H1 (cell line): ENCODE results near the gene DGKH. TPM values are rescaled to one million over a fixed set of nuclear protein-coding genes. Genes with fewer than 3 reads are reported as not detected.

Source experiments
- ATF2 ChIP-seq: IDR thresholded peaks from 2 replicates; pipeline ENCODE4 v1.6.1; 2012; ENCODE audit warnings: low read length, inconsistent platforms
- BCL11A ChIP-seq, 2 experiments: IDR thresholded peaks; one replicate each; pipeline ENCODE4 v1.6.1; 2011; ENCODE audit warnings: low read depth in 2 of 2, low read length in 2 of 2, mild to moderate bottlenecking in 2 of 2
- CHD7 ChIP-seq: fragments of 300-600 bp; sonication (generic); IDR thresholded peaks from 2 replicates; pipeline ENCODE4 v1.7.1; 2012; ENCODE audit warnings: low read length, moderate library complexity, mild to moderate bottlenecking, inconsistent platforms; ENCODE audit not compliant: insufficient replicate concordance
- GABPA ChIP-seq: IDR thresholded peaks from 2 replicates; pipeline ENCODE4 v1.6.1; 2011; ENCODE audit warnings: mild to moderate bottlenecking, low read length, moderate library complexity, borderline replicate concordance; ENCODE audit not compliant: insufficient read depth
- NANOG ChIP-seq: IDR thresholded peaks from 2 replicates; pipeline ENCODE4 v1.6.1; 2011; ENCODE audit warnings: low read length, low read depth, mild to moderate bottlenecking, inconsistent platforms; ENCODE audit not compliant: insufficient read depth, poor library complexity, severe bottlenecking
- RBBP5 ChIP-seq: IDR thresholded peaks from 2 replicates; pipeline ENCODE4 v1.7.1; 2012; ENCODE audit warnings: low read depth, mild to moderate bottlenecking, inconsistent platforms, low read length, moderate library complexity, borderline replicate concordance
- YY1 ChIP-seq: IDR thresholded peaks from 2 replicates; pipeline ENCODE4 v1.6.1; 2011; ENCODE audit warnings: low read depth, mild to moderate bottlenecking, low read length
- polyA plus RNA-seq, 7 experiments: library from polyadenylated mRNA; depleted of rRNA in 3 of 7; stranded (reverse) in 5 of 7; unstranded in 2 of 7; fragments of >200 nt in 5 of 7; fragments of 200-250 nt in 2 of 7; gene quantifications; 1 replicate in 5 of 7; 2 replicates in 1 of 7; 4 replicates in 1 of 7; pipeline versions ENCODE4 v1.2.1 to v1.2.3, GENCODE V29; 2011 to 2013; ENCODE audit warnings: missing spikeins in 2 of 7, mixed read lengths in 2 of 7
- total RNA-seq: library from RNA; stranded (reverse); fragmentation: NEBNext Ultra II Directional; extraction: Animal tissue kit (Norgen Biotek cat#: 25700); gene quantifications from 2 replicates; pipeline ENCODE4 v1.2.1, GENCODE V29; 2021

Gene DGKH
- total and polyA plus RNA-seq, 2 of the 8 experiments (the other 6 are each of a cell fraction or from before 2014, with no cell fraction given): 2.1 to 7.9 TPM

GRCh38 chr13:42022796-42023493 lies 25.5 kb upstream of the DGKH start (continued):
- TF ChIP-seq CHD7: no peak
- TF ChIP-seq NANOG: no peak
- TF ChIP-seq BCL11A (IDR thresholded peaks at IDR 0.05; ENCODE audit: low read depth in 2 of 2, low read length in 2 of 2): no peak
- TF ChIP-seq ATF2: no peak
- no peak for TF ChIP-seq YY1
- TF ChIP-seq RBBP5: no peak
- no peak for TF ChIP-seq GABPA
